Dedifferentiated amniotic fluid mesenchymal stem cell (primary cell): ENCODE measurements around the gene PSME1.

ENCODE experiments used
- DNase-seq: peaks from one replicate; pipeline ENCODE4 v3.0.0-alpha.2; 2016; ENCODE audit errors: extremely low spot score

PSME1 gene

GRCh38 chr14:24130380-24130716 is 5.6 kb upstream of the PSME1 start, which contains the start of gene FITM1:
FITM1 (plus strand) TSS chr14:24130659; CDS start chr14:24131564, 905 bp downstream.
- no peak for DNase-seq

DNA sequence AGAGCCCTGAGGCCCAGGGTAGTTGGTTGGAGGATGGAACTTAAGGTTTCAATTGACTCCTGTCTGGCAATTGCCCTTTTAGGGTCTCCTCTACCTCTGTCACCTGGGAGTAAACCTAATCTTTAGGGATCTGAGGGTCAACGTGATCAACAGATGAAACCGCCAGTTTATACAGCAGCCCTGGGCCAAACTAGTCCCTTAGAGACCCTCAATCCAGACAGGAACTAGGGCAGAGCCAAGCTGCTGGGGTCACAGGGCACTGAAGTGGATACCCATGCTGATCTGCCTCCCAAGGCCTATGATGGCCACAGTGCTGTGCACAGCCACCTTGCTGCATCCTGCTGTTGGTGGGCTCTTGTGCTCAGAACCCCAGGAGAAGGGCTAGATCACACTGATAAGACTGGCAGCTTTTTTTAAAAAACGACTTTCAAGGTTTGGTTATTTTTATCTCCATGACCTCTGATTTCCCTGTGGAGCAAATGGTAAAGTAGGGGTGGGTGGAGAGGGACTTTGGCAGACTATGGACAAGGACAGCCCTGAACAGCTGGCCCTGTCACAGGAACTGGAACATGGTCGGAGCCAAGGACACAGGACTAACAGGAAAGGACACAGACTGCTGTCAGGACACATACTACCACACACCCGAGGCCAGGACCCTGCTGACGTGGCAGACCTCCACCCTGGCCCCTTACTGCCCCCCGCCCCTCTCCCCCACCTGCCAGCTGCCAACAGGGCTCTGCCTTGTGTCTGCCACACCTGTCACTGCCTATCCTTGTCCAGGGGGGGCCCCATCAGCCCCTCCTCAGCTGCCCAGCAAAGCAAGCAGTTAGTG is 5.1 kb upstream of the PSME1 start:
- DNase-seq: no peak

- DNase-seq: no peak
Measured at GRCh38 chr14:24131549-24131966, 4.4 kb upstream of the PSME1 start.

DNA sequence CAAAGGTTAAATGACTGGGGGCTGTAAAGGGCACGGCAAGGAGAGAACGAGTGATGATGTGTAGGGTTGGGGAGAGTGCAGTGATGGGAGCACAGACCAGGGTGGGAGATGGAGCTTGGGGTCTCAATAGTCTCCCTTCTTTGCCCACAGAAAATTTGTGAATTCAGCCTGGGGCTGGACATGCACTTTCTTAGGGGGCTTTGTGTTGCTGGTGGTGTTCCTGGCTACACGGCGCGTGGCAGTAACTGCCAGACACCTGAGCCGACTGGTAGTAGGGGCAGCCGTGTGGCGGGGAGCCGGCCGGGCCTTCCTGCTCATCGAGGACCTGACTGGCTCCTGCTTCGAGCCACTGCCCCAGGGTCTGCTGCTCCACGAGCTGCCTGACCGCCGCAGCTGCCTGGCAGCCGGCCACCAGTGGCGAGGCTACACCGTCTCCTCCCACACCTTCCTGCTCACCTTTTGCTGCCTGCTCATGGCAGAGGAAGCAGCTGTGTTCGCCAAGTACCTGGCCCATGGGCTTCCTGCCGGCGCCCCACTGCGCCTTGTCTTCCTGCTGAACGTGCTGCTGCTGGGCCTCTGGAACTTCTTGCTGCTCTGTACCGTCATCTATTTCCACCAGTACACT is 3.8 kb upstream of the PSME1 start:
- DNase-seq: no peak

- no peak for DNase-seq
Measured at GRCh38 chr14:24132976-24133375, 3.0 kb upstream of the PSME1 start.

- no peak for DNase-seq
Measured at GRCh38 chr14:24133735-24134134, 2.3 kb upstream of the PSME1 start.

DNA sequence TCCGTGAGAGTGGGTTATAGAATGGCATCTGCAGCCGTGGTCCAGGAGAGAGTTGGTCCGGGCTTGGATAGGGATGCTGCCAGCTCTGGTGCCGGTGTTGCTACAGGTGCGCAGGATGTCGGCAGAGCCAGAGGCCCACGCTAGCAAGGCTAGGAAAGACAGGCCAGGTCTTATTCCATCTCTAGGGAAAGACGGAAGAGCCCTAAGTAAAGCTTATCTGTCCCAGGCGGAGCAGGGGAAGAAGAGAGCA is 485 bp upstream of the PSME1 start:
- no peak for DNase-seq

DNA sequence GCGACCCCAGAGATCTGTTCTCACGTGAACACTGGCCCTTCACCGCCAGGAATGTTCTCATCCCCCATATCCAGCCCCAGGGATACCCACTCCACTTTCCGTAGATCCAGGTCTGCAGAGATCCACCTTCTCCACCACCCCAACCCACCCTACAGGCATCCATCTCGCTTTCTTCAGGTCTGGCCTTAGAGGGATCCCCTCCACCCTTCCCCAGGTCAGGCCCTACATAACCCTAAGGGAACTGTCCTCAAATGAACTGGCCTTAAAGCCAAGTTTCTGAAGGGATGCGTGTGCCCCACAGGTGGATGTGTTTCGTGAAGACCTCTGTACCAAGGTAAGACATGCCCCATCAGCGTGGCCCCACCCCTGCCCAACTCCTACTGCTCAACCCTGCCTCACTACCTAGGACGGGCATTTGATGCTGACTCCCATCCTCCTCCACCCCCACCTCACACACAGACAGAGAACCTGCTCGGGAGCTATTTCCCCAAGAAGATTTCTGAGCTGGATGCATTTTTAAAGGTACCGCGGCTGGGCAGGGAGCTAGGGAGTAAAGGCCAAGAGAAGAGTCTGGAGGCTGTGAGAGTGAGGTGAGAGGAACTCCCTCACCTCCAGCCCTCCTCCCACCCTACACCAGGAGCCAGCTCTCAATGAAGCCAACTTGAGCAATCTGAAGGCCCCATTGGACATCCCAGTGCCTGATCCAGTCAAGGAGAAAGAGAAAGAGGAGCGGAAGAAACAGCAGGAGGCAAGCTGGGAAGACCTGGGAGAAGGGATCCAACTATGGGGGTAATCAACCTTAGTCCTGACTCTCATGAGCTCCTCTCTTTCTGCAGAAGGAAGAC is 912 bp downstream of the PSME1 start:
- no peak for DNase-seq

GRCh38 chr14:24137529-24138395 is 1.8 kb downstream of the PSME1 start:
- DNase-seq: no peak

DNA sequence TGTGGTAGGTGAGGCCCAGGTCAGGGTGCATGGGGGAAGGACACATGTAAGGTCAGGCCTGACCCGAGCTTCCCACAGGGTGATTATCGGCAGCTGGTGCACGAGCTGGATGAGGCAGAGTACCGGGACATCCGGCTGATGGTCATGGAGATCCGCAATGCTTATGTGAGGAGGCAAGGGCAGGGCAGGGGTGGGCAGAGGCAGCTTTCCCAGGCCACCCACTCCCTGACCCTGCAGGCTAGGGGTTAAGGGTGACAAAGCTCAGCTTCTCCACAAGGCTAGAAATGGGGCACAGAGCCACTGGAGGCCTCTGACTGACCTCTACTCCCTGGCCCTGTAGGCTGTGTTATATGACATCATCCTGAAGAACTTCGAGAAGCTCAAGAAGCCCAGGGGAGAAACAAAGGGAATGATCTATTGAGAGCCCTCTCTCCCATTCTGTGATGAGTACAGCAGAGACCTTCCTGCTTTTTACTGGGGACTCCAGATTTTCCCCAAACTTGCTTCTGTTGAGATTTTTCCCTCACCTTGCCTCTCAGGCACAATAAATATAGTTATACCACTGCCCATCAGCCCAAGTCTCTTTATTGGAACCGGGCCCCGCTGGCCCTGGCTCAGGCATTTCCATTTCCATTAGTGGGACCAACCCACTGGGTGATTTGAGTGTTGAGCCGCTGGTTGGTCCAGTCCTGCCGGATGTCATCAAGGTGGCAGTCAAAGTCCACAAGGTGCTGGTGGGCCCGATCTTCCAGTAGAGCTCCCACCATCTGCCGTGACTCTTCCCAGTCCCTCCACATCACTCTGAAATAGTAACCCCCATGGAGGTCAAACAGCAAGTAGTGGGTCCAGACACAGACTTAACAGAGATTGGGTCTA is 2.6 kb downstream of the PSME1 start:
- DNase-seq: no peak

GRCh38 chr14:24139272-24139934 is 3.4 kb downstream of the PSME1 start:
- DNase-seq: no peak

DNA sequence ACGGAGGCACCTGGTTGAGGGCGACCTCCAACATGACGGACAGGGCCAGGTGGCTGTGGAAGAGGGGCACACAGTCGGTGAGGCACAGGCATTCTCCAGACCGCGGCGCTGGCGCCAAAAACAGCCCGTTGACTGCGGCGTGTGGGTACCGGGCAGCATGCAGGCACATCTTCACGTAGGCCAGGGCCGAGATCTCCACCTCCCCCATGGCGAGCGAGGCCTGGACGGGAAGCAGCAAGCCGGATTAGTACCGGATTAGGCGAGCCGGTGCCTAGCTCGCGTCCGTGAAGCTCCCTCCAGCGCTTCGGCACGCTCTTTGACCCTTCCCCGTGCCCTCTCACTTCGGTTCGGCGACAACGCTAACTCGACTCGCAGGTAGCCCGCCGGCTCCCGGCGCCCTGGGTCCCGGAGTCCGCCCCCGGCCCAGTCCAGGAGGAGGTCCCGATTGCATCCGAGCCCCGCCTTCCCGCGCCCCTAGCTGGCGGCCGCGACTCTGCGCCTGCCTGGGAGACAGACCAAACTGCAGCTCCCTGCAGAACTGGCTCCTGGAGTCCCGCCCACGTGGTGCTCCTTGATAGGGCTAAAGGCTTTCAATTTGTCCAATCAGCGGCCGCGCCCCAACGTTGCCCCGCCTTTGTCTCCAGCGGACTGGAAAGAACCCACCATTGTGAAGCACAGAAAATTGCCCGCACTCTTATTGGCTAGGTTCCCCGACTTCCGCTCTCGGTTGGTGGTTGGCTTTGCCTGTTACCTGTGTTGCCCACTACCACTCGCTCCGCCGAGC is 5.3 kb downstream of the PSME1 start, which contains the start of gene EMC9:
EMC9 (minus strand) TSS at position 495 of the 784 bp plus-strand sequence; CDS start at position 208, 287 bp downstream.
- peak; percentile 99 for DNase-seq

GRCh38 chr14:24143511-24143910 is 7.5 kb downstream of the PSME1 start:
- DNase-seq: no peak

- DNase-seq: no peak
Measured at GRCh38 chr14:24144451-24144850, 8.5 kb downstream of the PSME1 start.

GRCh38 chr14:24145219-24145618 is 9.2 kb downstream of the PSME1 start:
- no peak for DNase-seq

DNA sequence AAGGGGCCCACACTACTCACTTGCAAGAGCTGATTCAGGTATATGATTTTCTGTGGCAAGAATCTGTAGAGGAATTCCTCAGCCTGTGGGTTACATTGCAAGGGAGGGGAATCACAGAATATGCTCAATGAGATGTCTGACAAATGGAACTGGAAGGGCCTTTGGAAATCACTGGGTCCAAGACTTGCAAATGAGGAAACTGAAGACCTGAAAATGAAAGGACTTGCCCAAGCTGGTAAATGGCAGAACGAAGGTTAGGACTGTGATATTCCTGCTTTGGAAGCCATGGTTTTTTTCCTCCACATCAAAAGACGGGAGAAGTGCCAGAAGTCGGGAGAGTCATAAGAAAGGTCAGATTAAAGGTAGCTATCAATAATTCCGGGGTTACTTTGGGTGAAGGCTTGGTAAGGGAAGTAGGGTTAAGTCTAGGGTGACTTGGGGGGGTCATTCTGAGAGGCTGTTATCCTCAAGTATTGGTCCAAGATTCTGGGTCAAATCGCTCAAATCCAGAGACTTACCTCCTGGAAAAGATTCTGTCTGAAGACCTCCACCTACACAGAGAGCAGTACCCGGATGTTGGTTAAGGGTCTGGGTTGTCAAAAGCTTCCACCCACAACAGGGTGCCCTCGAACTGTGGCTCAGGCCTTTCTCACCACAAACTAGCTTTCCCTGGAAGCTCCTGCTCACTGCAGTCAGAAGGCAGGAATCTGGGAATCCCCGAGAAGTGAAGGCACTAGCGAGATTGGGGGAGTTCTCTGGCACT is 9.9 kb downstream of the PSME1 start:
- no peak for DNase-seq

DNA sequence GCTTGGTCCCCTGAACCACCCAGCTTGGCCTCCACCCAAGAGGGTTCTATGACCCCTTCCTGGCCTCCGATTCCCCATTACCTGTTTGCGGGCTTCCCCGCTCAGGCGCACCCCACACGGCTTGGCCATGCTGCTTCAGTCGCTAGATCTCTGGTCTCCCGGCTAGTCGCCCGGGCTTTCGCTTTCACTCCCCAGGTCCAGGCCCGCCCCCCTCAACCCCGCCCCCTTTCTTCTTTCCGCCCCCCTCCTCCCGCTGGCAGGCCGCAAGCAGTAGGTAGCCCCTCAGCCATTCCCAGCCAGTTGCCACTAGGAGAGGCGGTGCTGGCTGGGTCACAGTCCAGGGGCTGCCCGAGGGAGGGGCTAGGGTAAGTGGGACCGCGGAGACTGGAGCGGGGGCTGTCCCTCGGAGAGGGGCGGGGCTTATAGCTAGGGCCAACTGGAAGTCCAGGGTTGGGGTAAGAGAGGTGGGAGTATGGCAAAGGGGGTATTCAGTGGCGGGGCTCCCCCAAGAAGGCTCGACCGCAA is 10.5 kb downstream of the PSME1 start, which contains the start of gene PSME2:
PSME2 (minus strand) TSS at position 158 of the 525 bp plus-strand sequence; CDS start at position 129, 29 bp downstream.
- peak; percentile 85 for DNase-seq
